Transverse colon (tissue), 4 donors: ENCODE measurements around the gene ATP6V0C. TPM values are rescaled to one million over a fixed set of nuclear protein-coding genes. Genes with fewer than 3 reads are reported as not detected.

ENCODE experiments used
- DNase-seq: peaks from one replicate; pipeline ENCODE4 v3.0.0-alpha.2; 2019
- H3K27ac ChIP-seq, 4 donors: fragments of 200-600 bp; sonication (generic); 2 replicates each; pipeline ENCODE4 v1.5.1; 2016 to 2018; ENCODE audit warnings: inconsistent platforms in 4 of 4
- H3K27me3 ChIP-seq: fragments of 200-600 bp; sonication (generic); 2 replicates; pipeline ENCODE4 v1.5.1; 2017; ENCODE audit warnings: inconsistent platforms
- H3K36me3 ChIP-seq, 4 donors: fragments of 200-600 bp; sonication (generic); 2 replicates each; pipeline ENCODE4 v1.5.1; 2017 to 2019; ENCODE audit warnings: inconsistent platforms in 4 of 4
- H3K4me1 ChIP-seq, 4 donors: fragments of 200-600 bp; sonication (generic); 2 replicates each; pipeline ENCODE4 v1.5.1; 2017 to 2020; ENCODE audit warnings: inconsistent platforms in 4 of 4
- H3K4me3 ChIP-seq, 4 donors: fragments of 200-600 bp; sonication (generic); 1 replicate in 1 of 4; 2 replicates in 3 of 4; pipeline versions ENCODE4 v1.5.1 to v1.6.1; 2017 to 2019; ENCODE audit warnings: inconsistent platforms in 4 of 4
- H3K9me3 ChIP-seq, 2 donors: fragments of 200-600 bp; sonication (generic); 2 replicates each; pipeline ENCODE4 v1.5.1; 2017 to 2019; ENCODE audit warnings: inconsistent platforms in 2 of 2
- CTCF ChIP-seq, 5 experiments: fragments of 200-600 bp in 3 of 5; fragments of 450-650 bp in 2 of 5; sonication (generic) in 3 of 5; IDR thresholded peaks; 1 replicate in 2 of 5; 2 replicates in 3 of 5; pipeline ENCODE4 v1.5.1; 2016 to 2017; ENCODE audit warnings: antibody characterized with exemption in 5 of 5, inconsistent platforms in 3 of 5, mild to moderate bottlenecking in 2 of 5, moderate library complexity in 1 of 5
- EP300 ChIP-seq: sonication (generic); formaldehyde crosslinking; IDR thresholded peaks from one replicate; pipeline ENCODE4 v1.6.1; 2017; ENCODE audit warnings: antibody characterized with exemption, low read depth
- POLR2A ChIP-seq: fragments of 450-650 bp; IDR thresholded peaks from one replicate; pipeline ENCODE4 v1.6.1; 2016; ENCODE audit warnings: antibody characterized with exemption, mild to moderate bottlenecking, moderate library complexity
- POLR2AphosphoS5 ChIP-seq, 3 donors: sonication (generic); formaldehyde crosslinking; IDR thresholded peaks; one replicate each; pipeline ENCODE4 v1.6.1; 2016; ENCODE audit warnings: antibody characterized with exemption in 3 of 3
- WGBS, 2 donors: methylation state at CpG; one replicate each; pipeline ENCODE4 v1.1.5; 2018; ENCODE audit warnings: low coverage in 1 of 2; 5-methylcytosine and 5-hydroxymethylcytosine counted together
- in situ Hi-C, 4 donors: fragments of 200-750 bp; cut with MboI; loops; one replicate each; pipeline versions ENCODE4 v1.15.0 to v1.15.1; 2017; ENCODE audit warnings: low sequenced_read_pairs in 3 of 4, low pct_ligation_motif_present in 1 of 4, low pct_unique_long_range_greater_than_20kb in 1 of 4
- intact Hi-C: fragments of 100-400 bp; cut with DNase I; formaldehyde crosslinking; loops from one replicate; pipeline ENCODE4 v1.15.1; 2023; ENCODE audit warnings: low total_unique reads
- total RNA-seq, 4 donors: library from RNA; depleted of rRNA; stranded (reverse); fragments of >200 nt; gene quantifications; one replicate each; pipeline ENCODE4 v1.1.0, GENCODE V29; 2016

Gene ATP6V0C
- total RNA-seq, 4 donors from 2014 or later = 101 to 237 (median 135) TPM

GRCh38 chr16:2473446-2473926 is 40.3 kb upstream of the ATP6V0C start:
- in situ Hi-C loops (no loop called here), intact Hi-C loops (no loop called here)
- TF ChIP-seq CTCF (IDR thresholded peaks at IDR 0.05) = no peak
- TF ChIP-seq POLR2AphosphoS5 (IDR thresholded peaks at IDR 0.05) = no peak
- no peak for TF ChIP-seq POLR2A
- TF ChIP-seq EP300 = no peak
- Histone ChIP-seq H3K27me3 (peaks cover 52% of the 10 kb centered on the region), H3K9me3 (no peaks in the 10 kb centered on the region), H3K4me1 (peaks cover 17 to 49% (median 42%) of the 10 kb centered on the region in 4 donors), H3K36me3 (no peaks in the 10 kb centered on the region), H3K4me3 (peak overlapping the region in 3 of 4 donors; percentile 65 to 90 (median 69)), H3K27ac (no peak overlapping the region)
- 9 to 27% methylated on average over 3 to 17 of the region's 49 CpGs for WGBS, 2 donors
- DNase-seq = no peak

GRCh38 chr16:2473999-2474876 is 39.5 kb upstream of the ATP6V0C start:
- intact Hi-C loops (no loop called here), in situ Hi-C loops (no loop called here)
- no peak for TF ChIP-seq POLR2A
- peak in 3 of 5 experiments; percentile 13 to 44 (median 22) for TF ChIP-seq CTCF (IDR thresholded peaks at IDR 0.05)
- TF ChIP-seq EP300 = no peak
- peak; percentile 62 for DNase-seq
- H3K27me3 ChIP-seq = peaks cover 44% of the 10 kb centered on the region
- H3K27ac ChIP-seq = peak overlapping the region; percentile 85 to 88 (median 88)
- peak overlapping the region; percentile 65 to 90 (median 70) for H3K4me3 ChIP-seq
- H3K36me3 ChIP-seq = no peaks in the 10 kb centered on the region
- WGBS, 2 donors = 0% methylated on average over 62 of the region's 100 CpGs; no CpG with 5 or more reads in 1 of the 2 donors
- no peaks in the 10 kb centered on the region for H3K9me3 ChIP-seq
- H3K4me1 ChIP-seq = peaks cover 15 to 42% (median 35%) of the 10 kb centered on the region in 4 donors

- H3K4me1 ChIP-seq = peaks cover 15 to 40% (median 33%) of the 10 kb centered on the region in 4 donors
- no peaks in the 10 kb centered on the region for H3K36me3 ChIP-seq
- TF ChIP-seq EP300 (no peak), POLR2AphosphoS5 (IDR thresholded peaks at IDR 0.05) (peak; percentile 47 to 73 (median 61)), POLR2A (peak; percentile 46), CTCF (IDR thresholded peaks at IDR 0.05) (no peak)
- no peaks in the 10 kb centered on the region for H3K9me3 ChIP-seq
- H3K27ac ChIP-seq = peak within 1 kb of the TSS; percentile 85 to 88 (median 88)
- intact Hi-C loops = no loop called here
- WGBS, 2 donors = 2% methylated on average over 30 of the region's 77 CpGs; no CpG with 5 or more reads in 1 of the 2 donors
- H3K27me3 ChIP-seq = peaks cover 37% of the 10 kb centered on the region
- peak; percentile 90 for DNase-seq
- in situ Hi-C loops = loop anchor here in 3 of 4 donors (25.0 kb wide), 3 partner anchors 138 to 313 kb away; partner anchors contain the start of genes ABCA3 (in 2 of the 3), CASKIN1 (in 1 of the 3) and TRAF7 (in 1 of the 3)
- peak within 1 kb of the TSS; percentile 65 to 90 (median 70) for H3K4me3 ChIP-seq
These were observed 38.8 kb upstream of the ATP6V0C start, which contains the start of gene TBC1D24 for GRCh38 chr16:2474877-2475412. TSS of gene TBC1D24 (plus strand) at chr16:2475127. CDS start at chr16:2496149, 21,022 bp downstream.
